Endometrial microvascular endothelial cells (primary cell): Measurements from ENCODE around the gene ACR. TPM values are rescaled to one million over a fixed set of nuclear protein-coding genes. Genes with fewer than 3 reads are reported as not detected.
"Not testable (repeated sequence)": the region's sequence is repeated elsewhere in the genome, so short reads cannot be mapped to it uniquely, and the experiment has no call there.

Source experiments
- in situ Hi-C: cut with HindIII; loops from 2 replicates; pipeline ENCODE4 v1.10.0; 2017; ENCODE audit warnings: low sequenced_read_pairs, low pct_unique_long_range_greater_than_20kb; ENCODE audit errors: inconsistent ontology term
- total RNA-seq: library from RNA; depleted of rRNA; stranded (reverse); fragments of >200 nt; gene quantifications from one replicate; pipeline ENCODE4 v1.2.3, GENCODE V29; 2015; ENCODE audit errors: inconsistent ontology term

ACR gene
- total RNA-seq, 1 donor from 2014 or later: 0.65 TPM

DNA sequence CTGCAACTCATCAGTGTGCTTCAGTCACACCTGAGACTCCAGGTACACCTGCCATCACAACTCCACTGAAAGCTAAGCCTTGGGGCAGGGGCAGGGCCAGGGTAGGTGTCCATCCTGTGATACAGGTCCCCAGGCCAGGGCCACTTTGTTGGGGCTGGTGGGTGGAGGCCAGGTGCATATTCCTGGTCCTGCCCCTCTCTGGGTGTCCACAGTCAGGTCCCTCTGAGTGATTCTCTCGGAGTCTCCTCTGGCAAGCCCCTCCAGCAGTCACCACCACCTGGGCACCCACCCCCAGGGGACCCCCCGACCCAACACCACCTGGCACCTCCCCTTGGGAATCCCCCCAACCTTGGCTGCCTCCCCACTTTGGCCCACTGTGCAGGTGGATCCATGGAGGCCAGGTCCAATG is 9.5 kb upstream of the ACR start:
- in situ Hi-C loops: no loop called here

DNA sequence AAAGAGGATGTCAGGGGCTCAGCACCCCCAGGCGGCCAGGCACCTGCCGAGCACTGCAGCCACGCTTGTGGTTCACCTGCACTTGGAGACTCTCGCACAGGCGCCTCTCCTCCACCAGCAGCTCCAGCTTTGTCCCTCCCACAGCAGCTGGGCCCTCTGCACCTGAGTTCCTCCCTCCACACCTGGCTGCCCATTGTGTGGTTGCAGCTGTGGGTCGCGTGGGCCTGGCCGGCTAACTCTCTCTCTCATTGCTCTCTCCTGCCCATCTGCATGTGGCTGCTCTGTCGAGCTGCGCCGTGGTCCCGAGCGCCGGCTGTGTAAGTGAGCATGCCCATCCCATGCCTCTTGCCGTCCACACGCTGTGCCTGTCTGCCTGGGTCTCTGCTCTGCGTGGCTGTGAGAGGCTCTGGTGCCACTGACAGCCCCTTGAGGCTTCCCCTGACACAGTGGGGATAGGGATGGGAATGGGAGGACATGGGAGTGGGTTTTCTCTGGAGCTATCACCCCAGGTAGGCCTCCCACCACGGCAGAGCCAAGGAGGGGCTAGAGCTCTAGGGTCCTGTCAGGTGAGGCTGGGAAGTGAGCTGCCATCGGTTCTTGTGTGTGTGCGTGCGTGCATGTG is 8.5 kb upstream of the ACR start:
- in situ Hi-C loops: no loop called here

DNA sequence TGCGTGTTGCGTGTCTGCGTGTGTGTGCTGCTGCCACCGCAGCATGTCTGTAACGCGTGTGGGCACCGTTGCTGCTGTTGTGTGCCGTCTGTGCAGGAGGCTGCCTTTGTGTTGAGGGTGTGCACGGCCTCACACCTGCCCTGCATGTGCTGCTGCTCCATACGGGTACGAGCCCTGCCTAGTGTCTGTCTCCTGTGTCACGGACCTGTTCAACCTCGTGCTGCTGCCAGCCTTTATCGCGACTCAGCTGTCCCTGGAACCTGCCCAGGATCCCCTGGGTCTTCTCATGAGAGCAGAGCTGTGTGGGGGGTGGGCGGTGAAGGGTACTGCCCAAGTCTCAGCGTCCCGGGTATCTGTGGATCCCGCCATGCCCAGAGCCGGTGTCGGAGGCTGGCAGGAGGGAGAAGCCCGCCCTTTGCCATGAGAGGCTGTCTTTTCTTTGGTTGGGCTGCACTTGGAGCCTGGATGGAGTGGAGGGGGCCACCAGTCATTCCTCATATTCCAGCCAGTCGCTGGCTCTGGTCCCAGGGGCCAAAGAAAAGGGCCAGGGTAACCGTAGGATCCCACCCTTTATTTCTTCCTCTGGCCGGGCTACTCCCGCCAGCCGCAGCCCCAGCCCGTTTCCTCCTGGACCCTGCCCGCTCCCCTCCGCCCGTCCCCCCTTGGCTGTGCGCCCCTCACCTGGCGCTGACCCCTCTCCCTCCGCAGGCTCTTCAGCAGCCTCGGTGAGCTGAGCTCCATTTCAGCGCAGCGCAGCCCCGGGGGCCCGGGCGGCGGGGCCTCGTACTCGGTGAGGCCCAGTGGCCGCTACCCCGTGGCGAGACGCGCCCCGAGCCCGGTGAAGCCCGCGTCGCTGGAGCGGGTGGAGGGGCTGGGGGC is 7.8 kb upstream of the ACR start:
- in situ Hi-C loops: no loop called here

DNA sequence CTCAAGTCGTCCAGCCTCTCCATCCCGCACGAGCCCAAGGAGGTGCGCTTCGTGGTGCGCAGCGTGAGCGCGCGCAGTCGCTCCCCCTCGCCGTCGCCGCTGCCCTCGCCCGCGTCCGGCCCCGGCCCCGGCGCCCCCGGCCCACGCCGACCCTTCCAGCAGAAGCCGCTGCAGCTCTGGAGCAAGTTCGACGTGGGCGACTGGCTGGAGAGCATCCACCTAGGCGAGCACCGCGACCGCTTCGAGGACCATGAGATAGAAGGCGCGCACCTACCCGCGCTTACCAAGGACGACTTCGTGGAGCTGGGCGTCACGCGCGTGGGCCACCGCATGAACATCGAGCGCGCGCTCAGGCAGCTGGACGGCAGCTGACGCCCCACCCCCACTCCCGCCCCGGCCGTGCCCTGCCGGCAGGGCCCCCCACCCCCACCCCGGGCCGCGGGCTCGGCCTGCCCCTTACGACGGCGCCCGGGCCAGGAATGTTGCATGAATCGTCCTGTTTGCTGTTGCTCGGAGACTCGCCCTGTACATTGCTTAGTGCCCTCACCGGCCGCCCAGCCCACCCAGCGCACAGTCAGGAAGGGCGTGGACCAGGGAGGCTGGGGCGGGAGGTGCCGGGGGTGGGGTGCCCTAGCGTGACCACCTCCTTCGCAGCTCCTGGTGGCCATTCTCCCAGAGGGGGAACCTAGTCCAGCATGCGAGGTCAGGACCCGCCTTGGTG is 6.9 kb upstream of the ACR start:
- in situ Hi-C loops: no loop called here

DNA sequence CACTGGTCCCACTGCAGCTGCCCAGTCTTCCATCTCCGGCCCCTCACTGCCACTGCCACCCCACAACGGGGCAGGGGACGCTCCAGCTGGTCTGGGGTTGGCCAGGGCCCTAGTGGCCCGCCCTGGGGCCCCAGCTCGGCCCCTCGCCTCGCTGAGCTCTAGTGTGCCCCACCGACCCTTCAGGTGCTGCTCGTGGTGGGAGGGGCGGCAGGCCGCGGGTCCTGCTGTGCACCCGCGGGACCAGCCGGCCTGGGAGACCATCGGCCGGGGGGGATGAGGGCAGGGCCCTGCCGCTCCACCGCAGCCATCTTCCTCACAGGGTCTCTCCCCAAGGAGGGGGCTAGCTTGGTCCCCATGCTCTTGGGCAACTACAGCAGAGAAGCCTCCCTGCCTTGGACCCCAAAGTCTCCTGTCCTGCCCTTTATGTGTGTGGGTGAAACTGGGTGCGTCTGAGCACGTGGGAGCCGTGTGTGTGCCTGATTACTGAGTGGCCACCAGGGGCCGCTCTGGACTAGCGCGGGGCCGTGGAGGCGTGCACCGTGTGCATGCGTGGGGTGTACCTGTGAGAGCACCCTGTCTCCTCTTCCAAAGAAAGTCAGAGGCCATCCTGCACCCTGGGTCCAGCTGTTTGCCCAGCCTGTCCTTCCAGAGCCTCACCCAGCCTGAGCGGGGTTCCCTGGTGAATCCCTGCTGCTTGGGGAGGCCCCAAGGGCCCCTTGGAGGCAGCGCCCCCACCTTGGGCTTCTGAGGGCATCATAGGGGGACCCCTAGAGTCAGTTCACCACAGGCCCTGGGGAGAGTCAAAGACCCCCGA is 6.0 kb upstream of the ACR start:
- in situ Hi-C loops: no loop called here

DNA sequence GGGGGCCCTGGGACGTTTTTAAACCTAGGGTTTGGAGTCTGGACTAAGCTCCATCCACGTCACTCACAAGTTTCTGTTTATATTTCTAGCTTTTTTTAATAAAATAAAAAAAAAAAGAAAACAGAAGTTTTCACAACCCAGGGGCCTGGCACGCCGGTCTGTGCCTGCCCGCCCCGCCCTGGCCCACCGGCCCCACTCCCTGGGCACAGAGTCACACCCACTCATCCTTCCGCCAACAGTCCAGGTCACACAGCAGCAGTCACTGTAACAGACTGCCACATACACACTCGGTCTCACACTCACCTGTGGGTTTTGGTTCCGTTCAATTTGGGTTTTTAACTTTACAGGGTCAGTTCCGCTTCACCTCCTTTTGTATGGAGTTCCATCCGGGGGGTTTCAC is 5.3 kb upstream of the ACR start:
- in situ Hi-C loops: no loop called here

DNA sequence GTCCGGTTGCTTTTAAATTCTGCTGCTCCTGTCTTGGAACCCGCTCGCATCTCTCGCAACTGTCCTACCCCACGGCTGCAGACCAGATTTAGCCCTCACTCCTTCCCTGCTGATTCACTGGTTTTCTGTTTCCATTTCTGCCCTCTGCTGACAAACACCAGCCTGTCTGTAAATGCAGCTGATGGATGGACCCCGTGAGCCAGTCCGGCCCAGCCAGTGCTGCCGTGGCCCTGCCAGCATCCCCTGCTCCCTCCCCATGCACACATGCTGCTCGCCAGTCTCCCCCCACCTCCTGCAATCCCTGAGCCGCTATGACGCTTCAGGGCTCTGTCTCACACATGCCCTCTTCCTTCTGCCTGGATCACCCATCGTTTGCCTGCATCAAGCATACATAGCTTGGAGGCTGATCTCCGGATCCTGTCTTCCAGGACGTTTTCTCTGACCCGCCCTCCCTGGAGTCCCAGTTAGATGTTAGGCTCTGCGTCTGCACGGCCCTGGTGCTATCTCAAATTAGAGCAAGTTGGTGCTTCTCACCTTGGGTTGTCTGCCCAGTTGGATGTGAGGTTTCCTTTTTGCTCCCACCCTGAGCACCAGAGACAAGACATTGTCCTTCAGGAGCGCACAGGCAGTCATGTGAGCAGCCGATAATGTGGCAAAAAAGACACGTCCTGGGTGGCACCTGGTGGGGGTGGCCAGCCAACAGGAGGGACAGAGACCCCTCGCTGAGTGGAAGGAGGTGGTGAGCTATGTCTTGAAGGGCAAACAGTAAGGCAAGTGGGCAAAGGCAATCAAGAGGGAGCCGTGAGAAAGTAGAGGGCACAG is 4.3 kb upstream of the ACR start:
- in situ Hi-C loops: no loop called here

DNA sequence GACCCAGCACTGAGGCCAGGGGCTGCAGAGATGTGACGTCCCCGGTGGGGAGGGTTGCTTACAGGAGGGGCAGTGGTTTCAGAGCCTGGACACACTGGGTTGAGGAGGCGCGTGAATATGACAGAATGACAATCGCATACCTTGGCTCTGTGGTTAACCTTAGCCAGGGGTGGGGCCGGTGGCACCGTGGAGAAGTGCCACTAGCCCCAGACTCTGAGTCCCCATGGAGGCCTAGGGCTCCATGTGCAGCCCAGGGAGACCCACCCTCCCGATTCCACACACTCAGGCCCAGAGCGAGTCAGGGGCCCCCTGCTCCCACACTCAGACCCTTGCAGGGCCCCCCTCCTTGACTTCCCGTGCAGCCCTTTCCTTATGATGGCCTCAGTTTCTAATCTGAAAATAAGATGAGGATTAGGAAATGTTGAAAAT is 3.6 kb upstream of the ACR start:
- in situ Hi-C loops: no loop called here

DNA sequence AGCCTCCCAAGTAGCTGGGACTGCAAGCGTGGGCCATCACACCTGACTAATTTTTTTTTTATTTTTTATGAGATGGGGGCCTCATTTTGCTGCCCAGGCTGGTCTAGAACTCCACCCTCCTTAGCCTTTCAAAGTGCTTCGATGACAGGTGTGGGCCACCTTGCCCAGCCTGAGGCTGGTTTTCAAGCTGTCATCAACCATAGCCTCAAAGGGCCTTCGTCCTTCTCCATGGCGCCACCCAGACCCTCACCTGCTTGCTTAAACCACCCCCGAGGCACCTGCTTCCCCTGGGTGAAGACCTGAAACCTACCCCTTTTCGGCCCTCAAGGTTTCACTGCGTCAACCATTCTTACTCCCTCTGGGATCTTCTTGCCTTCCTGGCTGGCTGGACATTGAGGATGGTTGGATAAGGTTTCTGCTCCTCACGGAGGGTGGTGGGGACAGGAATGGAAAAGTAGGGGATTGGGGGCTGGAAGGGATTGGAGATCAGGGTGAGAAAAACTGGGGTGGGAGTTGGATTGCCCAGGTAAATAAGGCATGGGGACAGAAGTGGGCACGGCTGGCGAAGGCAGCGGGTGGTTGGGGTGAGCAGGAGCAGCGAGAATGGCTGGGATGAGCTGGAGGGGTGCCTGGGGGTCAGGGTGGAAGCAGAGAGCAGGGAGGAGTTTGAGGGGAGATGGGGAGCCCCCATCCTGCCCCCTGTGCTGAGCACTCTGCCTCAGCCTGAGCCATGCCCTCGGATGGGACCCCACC is 2.8 kb upstream of the ACR start:
- in situ Hi-C loops: no loop called here

DNA sequence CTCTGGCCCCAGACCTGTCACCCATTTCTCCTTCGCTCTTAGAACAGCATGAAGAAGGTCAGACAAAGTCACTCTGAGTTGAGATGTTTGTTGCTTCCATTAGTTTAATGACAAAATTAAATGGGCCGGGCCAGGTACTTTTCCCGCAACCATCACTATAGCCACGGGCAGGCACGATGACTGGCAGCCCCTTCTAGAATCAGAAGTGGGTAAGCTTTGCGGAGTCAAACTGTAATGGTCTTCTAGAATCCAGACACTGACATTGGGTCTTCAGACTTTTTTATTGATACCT is 2.3 kb upstream of the ACR start:
- in situ Hi-C loops: no loop called here

DNA sequence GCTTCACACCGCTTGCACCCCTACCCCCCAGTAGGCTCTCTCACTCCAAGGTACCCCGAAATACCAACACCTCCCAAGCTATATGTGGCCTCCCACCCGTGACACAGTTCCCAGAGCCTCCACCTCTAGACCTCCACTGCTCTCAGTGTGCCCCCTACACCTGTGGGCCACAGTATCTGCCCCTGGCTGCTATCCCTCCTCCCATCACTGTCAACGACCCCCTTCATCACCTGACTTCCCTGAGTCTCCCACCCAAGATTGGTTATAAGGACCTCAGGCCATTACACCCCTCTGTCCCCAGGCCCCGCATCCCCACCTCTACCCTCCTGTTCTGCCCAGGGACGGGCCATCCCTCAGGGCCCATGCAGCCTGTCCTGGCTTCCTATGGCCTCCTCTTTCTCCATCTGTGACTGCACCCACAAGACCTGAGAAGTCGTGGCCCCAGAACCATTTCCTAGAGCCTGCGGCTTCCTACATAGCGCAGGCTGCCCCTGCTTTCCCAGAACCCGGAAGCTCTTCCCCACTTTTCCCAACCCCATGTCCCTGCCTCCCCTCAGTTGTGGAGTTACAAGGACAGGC is 734 bp downstream of the ACR start:
- in situ Hi-C loops: no loop called here

DNA sequence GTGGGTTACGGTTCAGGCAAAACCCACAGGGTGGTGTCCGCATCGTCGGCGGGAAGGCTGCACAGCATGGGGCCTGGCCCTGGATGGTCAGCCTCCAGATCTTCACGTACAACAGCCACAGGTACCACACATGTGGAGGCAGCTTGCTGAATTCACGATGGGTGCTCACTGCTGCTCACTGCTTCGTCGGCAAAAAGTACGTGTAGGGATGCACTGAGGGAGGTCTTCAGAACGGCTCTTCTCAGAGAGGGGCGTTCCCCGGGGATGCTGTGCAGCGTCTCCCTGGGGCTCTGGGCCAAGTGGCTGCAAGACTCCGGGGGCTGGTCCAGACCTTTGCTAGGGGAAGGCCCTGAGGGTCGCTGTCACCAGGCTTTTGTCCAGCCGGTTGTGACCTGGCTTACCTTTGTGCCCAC is 1.3 kb downstream of the ACR start:
- in situ Hi-C loops: no loop called here

DNA sequence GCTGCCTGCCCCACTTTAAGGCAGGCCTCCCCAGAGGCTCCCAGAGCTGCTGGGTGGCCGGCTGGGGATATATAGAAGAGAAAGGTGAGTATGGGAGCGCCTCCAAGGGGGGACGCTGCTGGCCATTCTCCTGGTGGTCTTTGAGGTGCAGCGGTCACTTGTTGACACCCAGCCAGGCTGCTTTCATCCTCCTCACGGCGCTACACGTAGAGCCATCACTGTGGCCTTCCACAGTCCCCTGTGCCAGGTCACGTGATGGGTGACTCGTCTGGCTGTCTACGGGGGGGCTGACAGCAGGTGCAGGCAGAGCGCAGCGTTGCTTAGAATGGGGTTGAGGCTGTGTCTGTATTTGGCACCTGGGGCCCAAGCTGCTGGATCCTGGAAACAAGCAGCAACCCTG is 1.9 kb downstream of the ACR start:
- in situ Hi-C loops: no loop called here

DNA sequence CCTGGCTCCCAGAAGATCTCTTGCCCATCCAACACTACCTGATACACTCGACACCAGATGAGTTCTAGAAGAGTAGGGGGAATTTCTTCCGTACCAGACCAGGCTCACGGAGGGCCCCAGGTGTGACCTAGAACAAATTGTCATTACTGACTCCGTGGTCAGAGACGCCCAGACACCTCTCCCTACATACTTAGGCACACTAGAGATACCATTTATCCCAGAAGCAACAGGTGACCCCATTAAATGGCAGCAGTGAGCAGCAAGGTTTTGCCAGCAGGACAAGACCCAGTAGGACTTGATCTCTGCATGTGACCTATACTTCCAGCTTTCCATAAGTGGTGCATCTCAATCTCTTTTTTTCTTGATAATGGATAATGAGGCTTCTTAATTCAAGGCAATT is 2.7 kb downstream of the ACR start:
- in situ Hi-C loops: not testable (repeated sequence)

DNA sequence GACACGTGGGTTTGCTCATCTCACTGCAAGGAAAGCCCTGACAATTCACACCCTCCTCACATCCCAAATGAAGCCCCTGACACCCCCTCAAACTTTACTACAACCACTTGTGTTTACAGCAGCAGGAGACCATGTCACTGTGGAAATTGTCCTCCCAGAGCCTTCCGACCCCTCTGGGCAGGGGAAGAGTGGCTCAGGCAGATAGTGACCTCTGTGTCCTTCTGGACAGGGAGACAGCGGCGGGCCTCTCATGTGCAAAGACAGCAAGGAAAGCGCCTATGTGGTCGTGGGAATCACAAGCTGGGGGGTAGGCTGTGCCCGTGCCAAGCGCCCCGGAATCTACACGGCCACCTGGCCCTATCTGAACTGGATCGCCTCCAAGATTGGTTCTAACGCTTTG is 6.4 kb downstream of the ACR start:
- in situ Hi-C loops: not testable (repeated sequence)

DNA sequence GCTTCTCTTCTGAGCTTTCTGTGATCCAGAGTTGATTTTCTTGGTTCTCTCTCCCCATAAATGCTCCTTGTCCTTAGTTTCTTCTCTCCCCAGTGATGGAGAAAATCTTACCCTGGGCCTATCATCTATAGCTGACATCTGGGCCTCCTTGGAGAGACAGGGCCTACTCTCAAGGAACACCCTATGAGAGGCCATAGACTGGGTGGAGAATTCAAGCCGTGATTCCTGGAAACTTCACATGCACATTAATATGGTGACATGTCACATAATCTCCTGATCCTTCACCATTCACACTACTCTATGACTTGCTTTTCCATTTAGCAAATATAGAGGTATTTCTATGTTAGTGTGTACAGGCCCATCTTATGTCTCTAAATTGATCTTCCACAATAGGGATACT is 9.5 kb downstream of the ACR start:
- in situ Hi-C loops: not testable (repeated sequence)

DNA sequence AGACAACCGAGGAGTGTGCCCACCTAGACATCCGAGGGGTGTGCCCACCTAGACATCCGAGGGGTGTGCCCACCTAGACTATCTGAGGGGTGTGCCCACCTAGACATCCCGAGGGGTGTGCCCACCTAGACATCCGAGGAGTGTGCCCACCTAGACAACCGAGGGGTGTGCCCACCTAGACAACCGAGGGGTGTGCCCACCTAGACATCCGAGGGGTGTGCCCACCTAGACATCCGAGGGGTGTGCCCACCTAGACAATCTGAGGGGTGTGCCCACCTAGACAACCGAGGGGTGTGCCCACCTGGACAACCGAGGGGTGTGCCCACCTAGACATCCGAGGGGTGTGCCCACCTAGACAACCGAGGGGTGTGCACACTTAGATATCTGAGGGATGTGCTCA is 10.6 kb downstream of the ACR start:
- in situ Hi-C loops: not testable (repeated sequence)
